AML-193 (cell line): Measurements from ENCODE around the gene RSRC1.
A peak's percentile ranks its signal among the peaks of the same experiment; 100 is the strongest.
"Not testable (repeated sequence)": the region's sequence is repeated elsewhere in the genome, so short reads cannot be mapped to it uniquely, and the experiment has no call there.

Experiments
- DNase-seq, 2 experiments: peaks; one replicate each; lab custom pipeline; 2025; lab: John Stamatoyannopoulos, UW

The RSRC1 gene

GRCh38 chr3:158109804-158110657 is at the start of gene RSRC1:
RSRC1 (plus strand) TSS chr3:158110089; CDS start chr3:158122105, 12,016 bp downstream.
- DNase-seq: peak; percentile 90 to 93

- not testable (repeated sequence) for DNase-seq
These were observed 44.3 kb upstream of the RSRC1 start for GRCh38 chr3:158065574-158065973.

GRCh38 chr3:158072790-158073189 is 37.1 kb upstream of the RSRC1 start:
- no peak for DNase-seq

DNA sequence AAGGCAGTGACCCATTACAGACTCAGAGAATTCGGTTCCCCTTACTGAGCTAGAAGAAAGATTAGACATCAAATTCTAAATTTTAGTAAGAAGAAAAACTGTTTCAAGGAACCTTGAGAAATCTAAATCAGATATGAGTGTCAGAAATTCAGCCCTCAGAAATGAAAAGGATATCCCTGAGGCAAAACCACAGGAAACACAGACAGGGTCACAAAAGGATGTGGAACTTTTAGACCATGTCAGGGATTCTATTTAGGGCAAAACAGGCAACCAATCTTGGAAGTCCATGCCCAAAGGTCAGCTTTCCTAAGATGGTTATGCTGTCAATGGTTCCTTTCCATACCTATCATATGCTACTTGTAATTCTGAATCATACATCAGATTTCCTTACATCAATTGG is 35.3 kb upstream of the RSRC1 start:
- DNase-seq: no peak

- no peak for DNase-seq
These were observed 30.3 kb upstream of the RSRC1 start for GRCh38 chr3:158079599-158079998.

DNA sequence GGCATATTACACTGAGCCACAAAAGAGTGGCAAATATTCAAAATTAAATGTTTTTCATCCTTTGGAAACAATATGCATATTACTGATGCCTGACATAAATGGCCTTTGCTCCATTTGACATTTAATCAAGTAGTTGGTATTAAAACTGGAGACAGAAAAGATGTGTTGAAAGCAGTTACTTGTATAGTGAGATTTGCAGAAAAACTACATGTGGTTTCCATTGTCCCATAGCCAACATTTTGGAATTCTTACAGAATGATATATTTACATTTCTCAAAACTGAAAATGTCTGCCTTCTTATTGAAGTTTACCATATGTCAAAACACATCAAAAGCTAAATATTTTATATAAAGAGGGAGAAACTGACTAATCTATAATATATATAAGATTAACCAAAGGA is 25.2 kb upstream of the RSRC1 start:
- DNase-seq: no peak

- no peak for DNase-seq
These were observed 24.5 kb upstream of the RSRC1 start for GRCh38 chr3:158085358-158085757.

GRCh38 chr3:158085931-158086330 is 24.0 kb upstream of the RSRC1 start:
- no peak for DNase-seq

DNA sequence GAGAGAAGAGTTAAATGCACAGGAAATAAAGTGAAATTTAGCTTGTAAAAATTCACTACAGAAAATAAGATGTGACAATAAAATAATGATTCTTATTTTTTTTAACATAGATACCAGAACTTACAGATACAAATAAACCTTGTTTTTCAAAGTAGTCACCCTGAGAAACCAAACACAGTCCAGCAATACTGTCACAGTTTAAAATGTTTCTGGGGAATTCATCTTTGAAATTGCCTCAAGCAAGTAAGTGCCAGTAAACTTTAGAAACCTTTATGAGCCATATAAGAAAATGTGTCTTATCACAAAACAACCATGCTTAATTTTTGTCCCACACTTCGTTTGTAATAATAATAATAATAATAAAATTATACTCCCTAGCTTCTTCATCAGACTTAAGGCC is 23.5 kb upstream of the RSRC1 start:
- no peak for DNase-seq

GRCh38 chr3:158086776-158087175 is 23.1 kb upstream of the RSRC1 start:
- DNase-seq: no peak

DNA sequence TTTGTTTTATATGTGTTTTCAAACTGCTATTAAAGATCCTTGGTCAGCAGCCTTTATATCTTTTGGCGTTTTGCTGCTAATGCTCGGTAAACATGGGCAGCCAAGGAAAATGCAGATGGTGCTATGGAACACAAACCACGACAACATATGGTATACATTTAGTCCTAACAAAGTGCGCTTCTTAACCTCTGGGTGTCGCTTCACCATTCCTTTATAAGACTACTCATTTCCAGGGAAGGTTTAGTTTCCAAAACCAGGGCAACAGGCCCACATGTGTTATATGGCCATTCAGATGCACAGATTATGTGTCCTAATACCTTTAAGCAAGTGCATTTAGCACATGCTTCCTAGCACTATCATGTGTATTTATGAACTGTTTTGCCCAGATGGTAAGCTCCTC is 18.4 kb upstream of the RSRC1 start:
- DNase-seq: no peak

DNA sequence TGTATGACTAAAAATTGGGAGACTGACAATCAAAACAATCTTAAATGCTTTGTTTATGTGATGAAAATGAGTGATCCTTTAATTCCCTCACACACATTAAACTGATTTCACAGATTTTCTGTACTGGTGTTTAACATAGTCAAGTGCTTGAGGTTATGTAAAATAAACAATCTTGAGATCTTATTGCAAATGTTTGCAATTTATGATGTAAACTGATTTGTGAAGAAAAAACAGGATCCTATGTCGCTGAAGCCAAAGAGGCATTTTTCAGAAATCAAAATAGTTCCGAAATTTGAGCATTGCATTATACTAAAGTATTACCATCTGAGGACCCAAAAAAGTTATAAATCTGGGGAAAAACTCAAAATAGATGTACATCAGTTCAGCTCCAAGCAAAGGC is 16.4 kb upstream of the RSRC1 start:
- no peak for DNase-seq

- no peak for DNase-seq
These were observed 15.4 kb upstream of the RSRC1 start for GRCh38 chr3:158094235-158095110.

GRCh38 chr3:158095111-158095813 is 14.6 kb upstream of the RSRC1 start:
- no peak for DNase-seq

DNA sequence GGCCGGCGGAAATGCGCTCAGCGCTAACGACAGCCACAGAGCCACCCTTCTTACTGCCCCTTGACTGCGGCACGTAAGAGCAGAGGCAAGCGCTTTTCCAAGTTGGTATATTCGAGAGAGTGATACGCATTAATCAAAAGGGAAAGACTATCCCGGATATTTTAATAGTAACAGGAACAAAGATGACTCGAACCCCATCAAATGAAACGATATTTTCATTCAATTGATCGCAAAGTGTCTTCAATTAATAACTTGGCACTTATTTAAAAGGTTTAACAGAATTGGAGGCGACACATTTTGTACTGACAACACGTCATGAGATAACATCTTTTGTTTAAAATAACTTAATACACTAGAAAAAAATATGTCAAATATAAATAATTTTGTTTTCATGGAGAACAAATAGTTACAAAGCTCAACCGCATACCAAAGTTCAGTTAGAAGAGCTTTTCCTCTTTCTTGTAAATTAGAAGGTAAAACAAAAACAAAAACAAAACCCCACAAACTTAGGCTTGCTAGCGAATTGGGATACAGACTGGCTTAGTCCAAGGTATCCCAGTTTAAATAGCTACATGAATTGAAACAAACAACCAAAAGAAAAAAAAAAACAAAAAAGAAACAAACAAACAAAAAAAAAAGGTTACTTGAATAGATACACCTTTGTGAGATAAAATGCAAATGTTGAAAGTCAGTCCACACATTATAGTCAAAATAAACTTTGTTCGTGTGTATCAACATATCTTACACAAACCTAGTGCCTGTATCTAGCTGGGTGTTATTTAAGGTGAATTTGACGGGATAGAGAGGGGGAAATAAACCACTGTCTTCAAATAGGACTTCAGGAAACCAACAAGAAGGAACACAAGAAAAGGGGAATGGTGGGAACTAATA is 13.8 kb upstream of the RSRC1 start:
- DNase-seq: no peak

GRCh38 chr3:158097081-158097592 is 12.8 kb upstream of the RSRC1 start:
- DNase-seq: peak; percentile 67 to 75

- DNase-seq: peak; percentile 90 to 93
These were observed 12.1 kb upstream of the RSRC1 start for GRCh38 chr3:158097593-158098308.

DNA sequence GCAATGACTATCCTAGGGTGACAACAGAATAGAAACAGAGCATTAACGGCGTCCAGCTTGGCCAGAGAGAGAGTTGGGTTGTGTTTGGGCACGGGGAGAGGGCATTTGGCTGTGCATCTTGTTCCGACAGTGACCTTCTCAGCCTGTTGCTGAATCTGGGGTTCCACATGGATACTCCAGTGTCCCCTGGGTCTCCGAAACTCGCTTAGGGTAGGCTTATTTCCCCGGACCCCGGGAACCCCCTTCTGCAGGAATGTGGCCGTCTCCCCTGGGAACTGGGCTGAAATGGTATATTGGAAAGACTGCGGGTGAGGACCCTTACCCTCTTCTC is 11.6 kb upstream of the RSRC1 start:
- DNase-seq: no peak

- no peak for DNase-seq
These were observed 11.0 kb upstream of the RSRC1 start for GRCh38 chr3:158098834-158099424.

GRCh38 chr3:158100681-158101080 is 9.2 kb upstream of the RSRC1 start:
- no peak for DNase-seq
